ENCODE data around the gene KCNN2. TPM values are rescaled to one million over a fixed set of nuclear protein-coding genes. Genes with fewer than 3 reads are reported as not detected.

Gene KCNN2
- total and polyA plus RNA-seq, 2 of the 8 experiments (the other 6 are each of a cell fraction or from before 2014, with no cell fraction given), result 13.1 to 18.6 TPM

- no peaks in the 10 kb centered on the region for H3K79me1 ChIP-seq (ENCODE audit: low read depth, low read length)
- H3K18ac ChIP-seq (ENCODE audit: extremely low read depth, low read length), result peak overlapping the region; percentile 62; the same call in 1 of the 2 replicates
- H3K36me3 ChIP-seq (ENCODE audit: control insufficient read depth in 2 of 4, insufficient read depth in 4 of 4, low read length in 3 of 4), result peaks cover 0 to 14% (median 0%) of the 10 kb centered on the region in 4 experiments; a peak in 1 of 8 replicates
- DNase-seq (ENCODE audit: low read depth in 1 of 2, low spot score in 2 of 2) (no peak), FAIRE-seq (no peak)
- H3K9ac ChIP-seq (replicated peaks in 1 of 4; ENCODE audit: extremely low read depth in 1 of 4, low read depth in 3 of 4, low read length in 3 of 4), result peak overlapping the region in 1 of 4 experiments; percentile 65; a peak in 3 of 7 replicates
- no peak overlapping the region for H3K14ac ChIP-seq (ENCODE audit: insufficient read length)
- no peak overlapping the region for H2BK120ac ChIP-seq (replicated peaks; ENCODE audit: low read depth, low read length)
- no peak overlapping the region for H2BK20ac ChIP-seq (ENCODE audit: low read length)
- peak overlapping the region; percentile 69 to 96 for H3K4me2 ChIP-seq (ENCODE audit: insufficient read depth in 1 of 2, low read depth in 2 of 2, low read length in 2 of 2)
- H4K8ac ChIP-seq (ENCODE audit: extremely low read depth, insufficient read depth, low read length), result no peak overlapping the region
- CTCF ChIA-PET (ENCODE audit: partially characterized antibody), result interaction anchor here (0.7 to 12.4 kb wide), 14 partner anchors 18 to 679 kb away, joined by 3 to 176 read pairs (median 3); no protein-coding TSS in a partner anchor
- peaks cover 2 to 26% of the 10 kb centered on the region in 2 experiments; a peak in 3 of 4 replicates for H3K79me2 ChIP-seq (ENCODE audit: control insufficient read depth in 1 of 2, insufficient read depth in 2 of 2, low read length in 2 of 2)
- H3K56ac ChIP-seq (replicated peaks; ENCODE audit: insufficient read length, low read depth, low read length), result peak overlapping the region; percentile 75
- peaks cover 0 to 19% (median under 1%) of the 10 kb centered on the region in 4 experiments; a peak in 3 of 7 replicates for H3K4me1 ChIP-seq (replicated peaks in 1 of 4; ENCODE audit: control insufficient read depth in 3 of 4, insufficient read depth in 4 of 4, low read length in 3 of 4)
- peak overlapping the region; percentile 94 for H4K5ac ChIP-seq (ENCODE audit: insufficient read length, low read depth, low read length)
- peak overlapping the region; percentile 48 to 87 (median 68) for H3K4me3 ChIP-seq (ENCODE audit: extremely low read depth in 1 of 4, insufficient read depth in 2 of 4, low read depth in 3 of 4, low read length in 4 of 4)
- H3K23ac ChIP-seq (ENCODE audit: insufficient read length), result no peak overlapping the region
- H2BK12ac ChIP-seq (ENCODE audit: low read depth, low read length), result no peak overlapping the region
- H3K9me3 ChIP-seq (ENCODE audit: insufficient read depth in 2 of 2, low read depth in 1 of 2, low read length in 1 of 2), result no peaks in the 10 kb centered on the region
- no peak overlapping the region for H2AFZ ChIP-seq (ENCODE audit: low read length)
- H3K4ac ChIP-seq (replicated peaks; ENCODE audit: insufficient read length, low read depth, low read length), result no peak overlapping the region
- H4K20me1 ChIP-seq (replicated peaks in 1 of 2; ENCODE audit: control insufficient read depth in 1 of 2, insufficient read depth in 2 of 2, low read length in 2 of 2), result no peaks in the 10 kb centered on the region
- peak overlapping the region; percentile 86 for H2BK5ac ChIP-seq (ENCODE audit: low read depth, low read length)
- 0% methylated on average over 5 of the region's 5 CpGs; no CpG with 5 or more reads in 1 of the 2 experiments for WGBS, 2 experiments (ENCODE audit: extremely low coverage in 1 of 2, insufficient coverage in 1 of 2, insufficient read length in 1 of 2, insufficient replicate concordance in 2 of 2, low coverage in 1 of 2, low lambda C conversion rate in 2 of 2, missing lambda C conversion rate in 1 of 2)
- H2BK15ac ChIP-seq (ENCODE audit: low read length), result no peak overlapping the region
- no peak overlapping the region for H2AK5ac ChIP-seq (ENCODE audit: low read depth, low read length)
- POLR2A ChIA-PET (ENCODE audit: partially characterized antibody), result interaction anchor here (0.9 to 3.2 kb wide), 10 partner anchors 9 to 428 kb away, joined by 3 to 18 read pairs (median 3); no protein-coding TSS in a partner anchor
- H3K27me3 ChIP-seq (replicated peaks in 1 of 4; ENCODE audit: control insufficient read depth in 3 of 4, extremely low read depth in 1 of 4, insufficient read depth in 3 of 4, low read length in 3 of 4), result peaks cover 0 to 4% (median 0%) of the 10 kb centered on the region in 4 experiments; a peak in 1 of 7 replicates
- H3K23me2 ChIP-seq (ENCODE audit: low read depth, low read length), result peaks cover 8% of the 10 kb centered on the region; the same call in 1 of the 2 replicates
- peak overlapping the region; percentile 65; the same call in 1 of the 2 replicates for H3K27ac ChIP-seq (ENCODE audit: low read depth, low read length)
- peak overlapping the region; percentile 84 for H4K91ac ChIP-seq (replicated peaks; ENCODE audit: insufficient read length, low read length)
- peak; percentile 17; the same call in 1 of the 2 replicates for TF ChIP-seq TBP (IDR thresholded peaks at IDR 0.05; ENCODE audit: low read depth, low read length)
- no peak for TF ChIP-seq PHF8 (conservative IDR thresholded peaks at IDR 0.05; ENCODE audit: low read depth, low read length)
Observed at GRCh38 chr5:114360357-114360756, 1.5 kb upstream of the KCNN2 start.
